ENCODE results near the gene MAG.

The MAG gene

DNA sequence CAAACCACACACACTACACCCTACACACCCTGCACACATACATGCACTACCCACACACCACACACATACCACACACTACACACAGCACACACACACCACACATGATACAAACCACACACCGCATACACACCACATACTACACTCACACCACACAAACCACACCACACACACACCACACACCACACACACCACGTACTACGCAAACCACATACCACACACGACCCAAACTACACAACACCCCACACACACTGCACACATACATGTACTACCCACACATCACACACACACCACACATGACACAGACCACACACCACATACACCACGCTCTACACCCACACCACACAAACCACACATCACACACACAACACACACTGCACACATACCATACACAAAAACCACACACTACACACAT is 6.6 kb downstream of the MAG start:
- no peak for DNase-seq (ENCODE audit: low spot score)
- TF ChIP-seq, protein P1, sequence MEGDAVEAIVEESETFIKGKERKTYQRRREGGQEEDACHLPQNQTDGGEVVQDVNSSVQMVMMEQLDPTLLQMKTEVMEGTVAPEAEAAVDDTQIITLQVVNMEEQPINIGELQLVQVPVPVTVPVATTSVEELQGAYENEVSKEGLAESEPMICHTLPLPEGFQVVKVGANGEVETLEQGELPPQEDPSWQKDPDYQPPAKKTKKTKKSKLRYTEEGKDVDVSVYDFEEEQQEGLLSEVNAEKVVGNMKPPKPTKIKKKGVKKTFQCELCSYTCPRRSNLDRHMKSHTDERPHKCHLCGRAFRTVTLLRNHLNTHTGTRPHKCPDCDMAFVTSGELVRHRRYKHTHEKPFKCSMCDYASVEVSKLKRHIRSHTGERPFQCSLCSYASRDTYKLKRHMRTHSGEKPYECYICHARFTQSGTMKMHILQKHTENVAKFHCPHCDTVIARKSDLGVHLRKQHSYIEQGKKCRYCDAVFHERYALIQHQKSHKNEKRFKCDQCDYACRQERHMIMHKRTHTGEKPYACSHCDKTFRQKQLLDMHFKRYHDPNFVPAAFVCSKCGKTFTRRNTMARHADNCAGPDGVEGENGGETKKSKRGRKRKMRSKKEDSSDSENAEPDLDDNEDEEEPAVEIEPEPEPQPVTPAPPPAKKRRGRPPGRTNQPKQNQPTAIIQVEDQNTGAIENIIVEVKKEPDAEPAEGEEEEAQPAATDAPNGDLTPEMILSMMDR (IDR thresholded peaks at IDR 0.05; ENCODE audit: borderline replicate concordance, control extremely low read depth, extremely low read depth, insufficient read depth, missing control alignments): no peak
- in situ Hi-C loops (cut with MboI; ENCODE audit: low sequenced_read_pairs, unreplicated experiment): no loop called here

DNA sequence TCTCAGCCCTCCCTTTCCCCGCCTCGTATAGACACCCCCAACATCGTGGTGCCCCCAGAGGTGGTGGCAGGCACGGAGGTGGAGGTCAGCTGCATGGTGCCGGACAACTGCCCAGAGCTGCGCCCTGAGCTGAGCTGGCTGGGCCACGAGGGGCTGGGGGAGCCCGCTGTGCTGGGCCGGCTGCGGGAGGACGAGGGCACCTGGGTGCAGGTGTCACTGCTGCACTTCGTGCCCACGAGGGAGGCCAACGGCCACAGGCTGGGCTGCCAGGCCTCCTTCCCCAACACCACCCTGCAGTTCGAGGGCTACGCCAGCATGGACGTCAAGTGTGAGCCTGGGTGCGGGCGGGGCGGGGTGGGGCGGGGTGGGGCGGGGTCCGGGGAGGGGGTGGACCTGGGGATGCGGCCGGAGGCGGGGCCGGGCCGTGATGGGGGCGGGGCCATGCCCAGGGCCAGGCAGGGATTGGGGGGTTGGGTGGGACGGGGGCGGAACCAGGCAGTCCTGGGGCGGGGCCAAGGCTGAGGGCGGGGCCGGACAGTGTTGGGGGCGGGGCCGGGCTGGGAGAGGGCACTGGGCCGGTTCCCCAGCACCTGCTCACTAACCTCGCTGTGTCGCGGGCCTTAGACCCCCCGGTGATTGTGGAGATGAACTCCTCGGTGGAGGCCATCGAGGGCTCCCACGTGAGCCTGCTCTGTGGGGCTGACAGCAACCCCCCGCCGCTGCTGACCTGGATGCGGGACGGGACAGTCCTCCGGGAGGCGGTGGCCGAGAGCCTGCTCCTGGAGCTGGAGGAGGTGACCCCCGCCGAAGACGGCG is 7.8 kb downstream of the MAG start:
- in situ Hi-C loops (cut with MboI; ENCODE audit: low sequenced_read_pairs, unreplicated experiment): no loop called here
- DNase-seq (ENCODE audit: low spot score): no peak
- TF ChIP-seq, protein P1 (IDR thresholded peaks at IDR 0.05; ENCODE audit: borderline replicate concordance, control extremely low read depth, extremely low read depth, insufficient read depth, missing control alignments): no peak

DNA sequence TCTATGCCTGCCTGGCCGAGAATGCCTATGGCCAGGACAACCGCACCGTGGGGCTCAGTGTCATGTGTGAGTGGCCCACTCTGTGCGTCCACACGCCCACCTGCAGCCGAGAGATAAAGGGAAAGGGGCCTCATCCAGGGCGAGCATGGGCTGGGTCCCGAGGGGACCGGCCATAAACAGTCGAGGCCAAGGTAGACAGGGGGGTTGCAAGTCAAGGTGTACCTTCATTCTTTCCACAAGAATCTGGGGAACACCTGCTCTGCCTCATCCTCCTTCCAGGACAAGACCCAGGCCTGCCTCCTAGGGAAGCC is 8.3 kb downstream of the MAG start:
- no peak for DNase-seq (ENCODE audit: low spot score)
- in situ Hi-C loops (cut with MboI; ENCODE audit: low sequenced_read_pairs, unreplicated experiment): no loop called here
- TF ChIP-seq, protein P1 (IDR thresholded peaks at IDR 0.05; ENCODE audit: borderline replicate concordance, control extremely low read depth, extremely low read depth, insufficient read depth, missing control alignments): no peak

DNA sequence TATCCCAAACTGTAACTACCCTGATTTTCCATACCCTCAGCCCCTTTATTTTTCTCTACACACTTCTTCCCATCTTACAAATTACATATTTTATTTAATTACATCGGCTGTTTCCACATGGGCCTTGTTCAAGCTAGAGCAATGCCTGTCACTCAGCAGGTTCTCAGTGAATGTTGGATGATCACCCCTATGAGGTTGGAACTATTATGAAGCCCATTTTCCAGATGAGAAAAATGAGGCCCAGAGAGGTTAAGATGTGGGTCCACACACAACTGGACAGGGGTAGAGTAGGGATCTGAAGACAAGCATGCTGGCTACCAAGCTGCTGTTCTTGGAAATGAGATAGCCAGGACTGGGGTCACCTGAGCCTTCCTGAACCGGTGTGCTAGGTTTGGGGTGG is 10.0 kb downstream of the MAG start:
- in situ Hi-C loops (cut with MboI; ENCODE audit: low sequenced_read_pairs, unreplicated experiment): no loop called here

DNA sequence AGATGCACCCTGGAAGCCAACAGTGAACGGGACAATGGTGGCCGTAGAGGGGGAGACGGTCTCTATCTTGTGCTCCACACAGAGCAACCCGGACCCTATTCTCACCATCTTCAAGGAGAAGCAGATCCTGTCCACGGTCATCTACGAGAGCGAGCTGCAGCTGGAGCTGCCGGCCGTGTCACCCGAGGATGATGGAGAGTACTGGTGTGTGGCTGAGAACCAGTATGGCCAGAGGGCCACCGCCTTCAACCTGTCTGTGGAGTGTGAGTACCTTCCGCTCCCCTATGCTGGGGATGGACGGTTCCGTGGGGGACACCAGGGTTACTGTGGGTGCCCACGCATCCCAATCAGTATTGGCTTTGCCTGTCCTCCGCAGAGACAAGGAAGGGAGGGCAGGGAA is 10.5 kb downstream of the MAG start:
- in situ Hi-C loops (cut with MboI; ENCODE audit: low sequenced_read_pairs, unreplicated experiment): no loop called here
- TF ChIP-seq, protein P1 (IDR thresholded peaks at IDR 0.05; ENCODE audit: borderline replicate concordance, control extremely low read depth, extremely low read depth, insufficient read depth, missing control alignments): no peak
- DNase-seq (ENCODE audit: low spot score): no peak

More for the DNA sequence above, 10.0 kb downstream of the MAG start:
- no peak for DNase-seq (ENCODE audit: low spot score)
- TF ChIP-seq, protein P1 (IDR thresholded peaks at IDR 0.05; ENCODE audit: borderline replicate concordance, control extremely low read depth, extremely low read depth, insufficient read depth, missing control alignments): no peak

DNA sequence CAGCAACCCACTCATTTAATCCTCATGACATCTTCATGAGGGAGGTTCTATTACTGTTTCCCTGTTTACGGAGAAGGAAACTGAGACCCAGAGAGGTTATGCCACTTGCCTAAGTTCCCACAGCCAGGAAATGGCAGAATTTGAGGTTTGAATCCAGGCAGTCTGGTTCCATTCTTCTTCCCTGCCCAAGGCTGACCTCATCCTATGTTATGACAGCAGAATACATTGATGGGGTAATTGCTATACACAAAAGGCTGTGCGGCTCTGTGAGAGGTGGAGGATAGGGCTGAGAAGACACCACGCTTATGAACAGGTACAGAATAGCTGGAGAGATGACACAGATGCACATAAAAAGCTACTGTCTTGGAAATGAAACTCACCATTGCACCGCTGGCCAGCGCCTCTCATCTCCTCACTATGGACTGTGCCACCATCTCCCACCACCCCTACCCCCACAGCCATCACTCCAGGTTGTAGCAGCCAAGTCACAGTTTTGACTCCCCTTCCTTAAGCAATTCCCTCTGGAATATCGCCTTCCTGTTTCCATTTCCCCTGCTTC is 11.5 kb downstream of the MAG start:
- DNase-seq (ENCODE audit: low spot score): no peak
- in situ Hi-C loops (cut with MboI; ENCODE audit: low sequenced_read_pairs, unreplicated experiment): no loop called here
- TF ChIP-seq, protein P1 (IDR thresholded peaks at IDR 0.05; ENCODE audit: borderline replicate concordance, control extremely low read depth, extremely low read depth, insufficient read depth, missing control alignments): no peak
